ENCODE data around the gene SLC26A11. TPM values are rescaled to one million over a fixed set of nuclear protein-coding genes. Genes with fewer than 3 reads are reported as not detected.

SLC26A11 gene
- total RNA-seq, 2 experiments from 2014 or later = 46.5 to 50.9 TPM

GRCh38 chr17:80277751-80278671 is 57.8 kb downstream of the SLC26A11 start:
- peaks cover 62% of the 10 kb centered on the region for H3K36me3 ChIP-seq (ENCODE audit: insufficient read depth, low read length)
- H3K4me3 Mint-ChIP-seq = no peak overlapping the region
- CTCF ChIA-PET = no interaction called here
- POLR2A ChIA-PET = no interaction called here
- H3K9me3 Mint-ChIP-seq = no peaks in the 10 kb centered on the region
- intact Hi-C loops (cut with DNase I, micrococcal nuclease) = no loop called here
- peaks cover 37% of the 10 kb centered on the region for H3K4me1 ChIP-seq (ENCODE audit: insufficient read depth, low read length)
- DNase-seq = peak in 1 of 14 experiments; percentile 1
- H3K4me1 Mint-ChIP-seq (ENCODE audit: low read depth) = peaks cover 22% of the 10 kb centered on the region
- H3K27me3 Mint-ChIP-seq = no peaks in the 10 kb centered on the region
- H3K27me3 ChIP-seq (ENCODE audit: control insufficient read depth in 1 of 2, insufficient read depth in 2 of 2, low read length in 2 of 2) = no peaks in the 10 kb centered on the region
- no peak overlapping the region for H3K27ac ChIP-seq (ENCODE audit: low read depth in 1 of 2, low read length in 2 of 2)
- H3K4me3 ChIP-seq (ENCODE audit: low read length) = no peak overlapping the region
- peak overlapping the region; percentile 58 for H3K27ac Mint-ChIP-seq
- no peak for TF ChIP-seq CTCF (IDR thresholded peaks at IDR 0.05)
- no peaks in the 10 kb centered on the region for H3K9me3 ChIP-seq (ENCODE audit: control insufficient read depth in 1 of 2, insufficient read depth in 1 of 2, low read length in 2 of 2)
- no peak for ATAC-seq (ENCODE audit: poor library complexity)
- peaks cover 72% of the 10 kb centered on the region for H3K36me3 Mint-ChIP-seq (ENCODE audit: low read depth)

- Mint-ChIP-seq H3K4me1 (ENCODE audit: low read depth) (peaks cover 16% of the 10 kb centered on the region), H3K4me3 (no peak overlapping the region), H3K27me3 (no peaks in the 10 kb centered on the region), H3K27ac (peak overlapping the region; percentile 58), H3K36me3 (ENCODE audit: low read depth) (peaks cover 74% of the 10 kb centered on the region), H3K9me3 (no peaks in the 10 kb centered on the region)
- Histone ChIP-seq H3K4me1 (ENCODE audit: insufficient read depth, low read length) (peaks cover 22% of the 10 kb centered on the region), H3K36me3 (ENCODE audit: insufficient read depth, low read length) (peaks cover 61% of the 10 kb centered on the region), H3K9me3 (ENCODE audit: control insufficient read depth in 1 of 2, insufficient read depth in 1 of 2, low read length in 2 of 2) (no peaks in the 10 kb centered on the region), H3K27me3 (ENCODE audit: control insufficient read depth in 1 of 2, insufficient read depth in 2 of 2, low read length in 2 of 2) (no peaks in the 10 kb centered on the region), H3K27ac (ENCODE audit: low read depth in 1 of 2, low read length in 2 of 2) (no peak overlapping the region), H3K4me3 (ENCODE audit: low read length) (no peak overlapping the region)
- intact Hi-C loops (cut with DNase I, micrococcal nuclease) = no loop called here
- TF ChIP-seq CTCF (IDR thresholded peaks at IDR 0.05) = no peak
- ATAC-seq (ENCODE audit: poor library complexity) = no peak
- POLR2A ChIA-PET = interaction anchor here (1.0 kb wide), 1 partner anchor 17 kb away, joined by 3 read pairs; no protein-coding TSS in a partner anchor
- CTCF ChIA-PET = no interaction called here
- no peak for DNase-seq
Observed at GRCh38 chr17:80279895-80280294, 59.7 kb downstream of the SLC26A11 start.

- Histone ChIP-seq H3K36me3 (ENCODE audit: insufficient read depth, low read length) (peaks cover 59% of the 10 kb centered on the region), H3K27me3 (ENCODE audit: control insufficient read depth in 1 of 2, insufficient read depth in 2 of 2, low read length in 2 of 2) (no peaks in the 10 kb centered on the region), H3K9me3 (ENCODE audit: control insufficient read depth in 1 of 2, insufficient read depth in 1 of 2, low read length in 2 of 2) (no peaks in the 10 kb centered on the region), H3K27ac (ENCODE audit: low read depth in 1 of 2, low read length in 2 of 2) (no peak overlapping the region), H3K4me3 (ENCODE audit: low read length) (no peak overlapping the region), H3K4me1 (ENCODE audit: insufficient read depth, low read length) (peaks cover 16% of the 10 kb centered on the region)
- no peak overlapping the region for H3K4me3 Mint-ChIP-seq
- ATAC-seq (ENCODE audit: poor library complexity) (no peak), DNase-seq (no peak)
- TF ChIP-seq CTCF (IDR thresholded peaks at IDR 0.05) = no peak
- H3K27ac Mint-ChIP-seq = no peak overlapping the region
- H3K9me3 Mint-ChIP-seq = no peaks in the 10 kb centered on the region
- ChIA-PET CTCF (no interaction called here), POLR2A (no interaction called here)
- H3K4me1 Mint-ChIP-seq (ENCODE audit: low read depth) = peaks cover 8% of the 10 kb centered on the region
- intact Hi-C loops (cut with DNase I, micrococcal nuclease) = no loop called here
- H3K36me3 Mint-ChIP-seq (ENCODE audit: low read depth) = peaks cover 71% of the 10 kb centered on the region
- no peaks in the 10 kb centered on the region for H3K27me3 Mint-ChIP-seq
Observed at GRCh38 chr17:80281516-80281915, 61.3 kb downstream of the SLC26A11 start.

All from CD4-positive, alpha-beta T cell (primary cell).